HG03196 (cell line): ENCODE data around the gene PPIL3.

Source experiments
- ATAC-seq: cut with Tn5 transposase; IDR thresholded peaks from one replicate; pipeline ENCODE4 v1.9.1; 2021; ENCODE audit not compliant: unreplicated experiment

The PPIL3 gene

DNA sequence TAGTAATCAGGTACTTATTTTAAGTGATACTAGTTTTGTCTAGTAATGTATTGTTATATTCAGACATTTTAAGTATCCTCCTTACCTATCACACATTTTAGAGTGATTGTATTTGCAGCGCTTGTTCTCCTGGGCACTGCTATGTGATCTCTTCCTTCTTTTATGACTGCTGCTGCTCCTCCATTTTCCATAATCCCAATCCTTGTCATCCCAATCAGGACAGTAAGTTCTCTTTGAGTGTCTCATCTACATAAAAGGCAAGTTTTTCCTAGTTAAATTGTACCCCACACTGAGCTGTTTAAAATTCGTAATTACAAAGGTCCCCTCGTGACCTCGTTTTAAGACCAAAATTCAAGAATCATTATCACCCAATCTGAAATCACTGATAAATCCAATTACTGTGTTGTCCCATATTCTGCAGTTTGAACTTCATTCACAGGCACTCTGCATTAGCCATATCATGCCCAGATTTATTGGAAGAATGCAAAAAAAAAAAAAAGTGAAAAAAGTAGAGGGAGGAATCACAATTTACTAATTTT lies 27.2 kb downstream of the PPIL3 start:
- ATAC-seq, result no peak

- ATAC-seq, result no peak
These were observed 28.6 kb downstream of the PPIL3 start for GRCh38 chr2:200860092-200860795.

GRCh38 chr2:200856806-200857205 lies 32.1 kb downstream of the PPIL3 start:
- no peak for ATAC-seq

DNA sequence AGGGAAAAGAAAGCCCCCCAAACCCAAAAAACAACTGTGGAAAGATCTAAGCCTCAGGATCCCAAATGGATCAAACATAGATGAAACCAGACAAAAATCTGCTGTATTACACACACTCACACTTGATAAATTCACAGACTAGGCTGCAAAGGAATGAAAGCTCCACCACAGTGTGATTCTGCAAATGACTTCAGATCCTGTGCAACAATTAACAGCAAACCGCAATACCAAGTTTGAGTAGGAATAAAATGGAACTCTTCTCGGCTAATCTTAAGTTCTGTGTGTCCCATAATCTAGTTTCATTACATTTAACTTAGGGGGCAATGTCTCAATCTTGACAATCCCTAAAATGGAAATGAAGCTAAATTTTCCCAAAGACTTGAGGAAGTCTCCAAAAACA lies 36.3 kb downstream of the PPIL3 start:
- no peak for ATAC-seq

DNA sequence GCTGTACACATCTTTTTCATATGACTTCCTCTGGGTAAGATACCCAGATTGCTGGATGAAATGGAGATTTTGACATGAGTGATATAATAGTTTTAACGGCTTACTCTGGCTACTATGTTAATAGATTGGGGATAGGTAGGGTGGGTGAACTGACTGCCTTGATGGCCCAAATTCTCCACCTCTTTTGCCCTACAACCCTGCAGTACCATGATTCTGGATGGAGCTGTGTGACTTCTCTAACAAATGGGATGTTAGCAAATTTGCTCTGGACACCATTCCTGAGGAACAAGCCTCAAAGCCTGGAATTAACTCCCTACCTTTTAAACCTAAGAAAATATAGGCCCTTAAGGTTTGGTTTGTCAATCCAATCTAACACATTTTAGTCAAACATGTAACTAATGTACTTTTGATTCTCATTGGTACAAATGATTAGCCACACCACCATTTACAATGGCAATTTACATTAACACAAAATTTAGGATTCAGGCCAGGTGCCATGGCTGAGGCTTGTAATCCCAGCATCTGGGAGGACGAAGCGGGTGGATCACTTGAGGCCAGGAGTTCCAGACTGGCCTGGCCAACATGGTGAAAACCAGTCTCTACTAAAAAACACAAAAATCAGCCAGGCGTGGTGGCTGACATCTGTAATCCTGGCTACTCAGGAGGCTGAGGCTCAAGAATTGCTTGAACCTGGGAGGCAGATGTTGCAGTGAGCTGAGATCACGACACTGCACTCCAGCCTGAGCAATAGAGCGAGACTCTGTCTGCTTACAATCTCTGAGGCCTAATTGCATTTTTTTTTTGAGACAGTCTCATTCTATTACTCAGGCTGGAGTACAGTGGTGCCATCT lies 37.3 kb downstream of the PPIL3 start:
- ATAC-seq, result no peak

DNA sequence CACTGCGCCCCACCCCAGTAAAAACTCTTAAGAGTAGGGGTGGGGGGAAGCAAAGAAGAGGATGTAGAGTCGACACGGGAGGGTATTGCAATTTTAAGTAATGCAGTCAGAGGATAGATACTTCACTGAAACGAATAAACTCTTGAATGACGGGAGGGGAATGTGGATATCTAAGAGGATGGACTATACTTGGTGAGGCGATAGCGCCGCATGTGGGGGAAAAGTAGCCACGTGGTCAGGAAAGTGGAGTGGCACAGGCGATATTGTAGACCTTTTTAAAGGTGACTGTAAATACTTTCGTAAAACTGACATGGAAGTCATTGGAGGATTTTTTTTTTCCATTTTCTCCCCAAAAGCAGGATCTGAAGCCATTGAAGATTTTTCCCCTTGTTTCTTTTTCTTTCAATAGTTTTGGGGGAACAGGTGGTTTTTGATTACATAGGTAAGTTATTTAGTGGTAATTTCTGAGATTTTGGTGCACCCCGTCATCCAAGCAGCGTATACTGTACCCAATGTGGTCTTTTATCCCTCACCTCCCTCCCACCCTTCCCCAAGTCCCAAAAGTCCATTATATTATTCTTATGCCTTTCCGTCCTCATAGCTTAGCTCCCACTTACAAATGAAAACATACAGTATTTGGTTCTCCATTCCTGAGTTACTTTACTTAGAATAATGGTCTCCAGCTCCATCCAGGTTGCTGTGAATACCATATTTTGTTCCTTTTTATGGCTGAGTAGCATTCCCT lies 38.2 kb downstream of the PPIL3 start:
- no peak for ATAC-seq

DNA sequence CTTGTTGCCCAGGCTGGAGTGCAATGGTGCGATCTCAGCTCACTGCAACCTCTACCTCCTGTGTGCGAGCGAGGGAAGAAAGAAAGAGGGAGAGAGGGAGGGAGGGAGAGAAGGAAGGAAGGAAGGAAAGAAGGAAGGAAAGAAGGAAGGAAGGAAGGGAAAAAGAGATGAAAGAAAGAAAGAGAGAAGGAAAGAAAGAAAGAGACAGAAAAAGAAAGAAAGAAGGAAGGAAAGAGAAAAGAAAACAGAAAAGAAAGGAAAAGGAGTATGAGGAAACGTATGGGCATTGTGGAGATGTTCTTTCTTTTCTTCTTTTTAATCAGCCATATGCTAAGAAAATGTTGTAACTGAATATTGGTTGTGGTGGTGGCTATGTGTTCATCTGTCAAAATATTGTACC lies 40.9 kb downstream of the PPIL3 start:
- no peak for ATAC-seq

DNA sequence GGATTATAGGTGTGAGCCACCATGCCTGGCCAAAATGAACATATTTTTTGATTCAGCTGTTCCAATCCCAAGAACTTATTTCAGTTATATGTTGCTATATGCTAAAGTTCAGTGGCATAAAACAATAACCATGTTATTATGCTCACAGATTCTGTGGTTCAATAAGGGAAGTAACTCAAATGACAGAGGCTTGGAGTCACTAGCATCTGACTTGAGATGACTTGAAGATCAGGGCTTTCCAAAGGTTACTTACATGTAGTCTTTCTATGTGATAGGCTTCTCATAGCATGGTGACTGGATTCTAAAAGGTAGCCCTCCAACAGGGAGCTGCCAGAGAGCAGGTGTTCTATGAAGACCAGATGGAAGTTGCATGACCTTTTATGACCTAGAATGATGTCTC lies 41.6 kb downstream of the PPIL3 start:
- ATAC-seq, result no peak

GRCh38 chr2:200845669-200846325 lies 43.1 kb downstream of the PPIL3 start:
- no peak for ATAC-seq

- ATAC-seq, result no peak
These were observed 43.7 kb downstream of the PPIL3 start for GRCh38 chr2:200845194-200845593.

- ATAC-seq, result no peak
These were observed 44.6 kb downstream of the PPIL3 start for GRCh38 chr2:200843993-200844948.

DNA sequence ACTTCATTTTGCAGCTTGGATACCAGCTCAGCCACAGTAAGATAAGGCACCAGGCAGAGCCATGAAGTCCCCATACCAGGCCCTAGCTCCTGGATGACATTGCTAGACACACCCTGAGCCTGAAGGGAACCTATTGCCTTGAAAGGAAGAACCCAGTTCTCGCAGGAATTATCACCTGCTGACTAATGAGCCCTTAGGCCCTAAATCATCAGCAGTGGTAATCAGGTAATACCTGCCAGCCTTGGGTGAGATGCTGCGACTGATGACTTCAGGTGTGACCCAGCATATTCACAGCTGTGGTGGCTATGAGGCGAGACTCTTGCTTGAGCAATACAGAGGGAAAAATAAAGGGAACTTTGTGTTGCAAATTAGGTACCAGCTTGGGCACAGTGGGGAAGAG lies 49.4 kb downstream of the PPIL3 start:
- ATAC-seq, result no peak

- ATAC-seq, result no peak
These were observed 54.2 kb downstream of the PPIL3 start for GRCh38 chr2:200834701-200835100.

GRCh38 chr2:200829258-200829655 lies 59.6 kb downstream of the PPIL3 start:
- ATAC-seq, result no peak

DNA sequence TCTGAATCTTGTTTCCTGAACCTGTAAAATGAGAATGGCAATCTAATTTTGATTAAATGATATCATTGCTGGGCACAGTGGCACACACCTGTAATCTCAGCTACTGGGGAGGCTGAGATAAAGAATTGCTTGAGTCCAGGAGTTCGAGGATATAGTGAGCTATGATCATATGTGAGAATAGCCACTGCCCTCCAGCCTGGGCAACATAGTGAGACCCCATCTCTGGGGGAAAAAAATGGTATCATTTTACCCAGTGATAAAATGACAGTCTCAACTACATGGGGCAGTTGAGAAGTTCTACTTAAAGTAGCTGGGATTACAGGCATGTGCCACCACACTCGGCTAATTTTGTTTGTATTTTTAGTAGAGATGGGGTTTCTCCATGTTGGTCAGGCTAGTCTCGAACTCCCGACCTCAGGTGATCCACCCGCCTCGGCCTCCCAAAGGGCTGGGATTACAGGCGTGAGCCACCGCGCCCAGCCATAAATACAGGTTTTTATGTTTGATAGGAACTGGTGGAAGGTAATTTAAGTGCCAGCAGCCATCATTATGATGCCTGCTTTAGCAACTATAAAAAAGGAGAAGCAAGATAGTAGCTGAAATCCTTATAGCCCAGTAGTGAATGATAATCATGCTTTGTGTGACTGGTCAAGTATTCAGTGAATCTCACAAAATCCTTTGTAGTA lies 60.2 kb downstream of the PPIL3 start:
- ATAC-seq, result no peak

DNA sequence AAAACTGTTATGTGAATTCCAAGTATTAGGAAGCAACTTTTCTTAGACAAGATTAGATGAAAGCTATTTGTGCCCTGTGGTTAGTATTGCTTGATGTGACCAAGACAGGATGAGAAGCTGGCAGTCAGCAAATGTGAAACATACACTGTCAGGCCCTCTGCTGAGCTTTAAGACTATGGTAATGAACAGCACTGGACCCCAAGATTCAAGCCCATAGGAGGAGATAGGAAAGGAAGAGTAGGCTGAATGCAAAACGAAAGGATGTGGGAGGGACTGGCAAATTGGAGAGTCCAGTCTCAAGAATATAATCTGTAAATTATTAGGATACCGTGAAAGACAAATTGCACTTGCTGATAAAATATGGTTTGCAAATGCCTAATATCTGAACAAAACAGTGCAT lies 60.8 kb downstream of the PPIL3 start:
- no peak for ATAC-seq

GRCh38 chr2:200821686-200822245 lies 67.1 kb downstream of the PPIL3 start:
- ATAC-seq, result no peak
